Keratinocyte (primary cell): Measurements from ENCODE around the gene RNPC3.

Source experiments
- EZH2 ChIP-seq: IDR thresholded peaks from one replicate; pipeline ENCODE4 v1.6.1; 2012; ENCODE audit warnings: inconsistent platforms, mild to moderate bottlenecking, low read length, moderate library complexity
- TF ChIP-seq, protein P1 (sequence below), 3 experiments: IDR thresholded peaks in 1 of 3; conservative IDR thresholded peaks in 1 of 3; optimal IDR thresholded peaks in 1 of 3; 2 replicates in 2 of 3; 3 replicates in 1 of 3; pipeline versions ENCODE3 to v1.5.1; 2011; ENCODE audit warnings: low read length in 3 of 3, mild to moderate bottlenecking in 3 of 3, moderate library complexity in 2 of 3, control low read depth in 1 of 3, inconsistent platforms in 1 of 3; ENCODE audit not compliant: insufficient read depth in 2 of 3; ENCODE audit errors: extremely low read depth in 1 of 3

DNA sequence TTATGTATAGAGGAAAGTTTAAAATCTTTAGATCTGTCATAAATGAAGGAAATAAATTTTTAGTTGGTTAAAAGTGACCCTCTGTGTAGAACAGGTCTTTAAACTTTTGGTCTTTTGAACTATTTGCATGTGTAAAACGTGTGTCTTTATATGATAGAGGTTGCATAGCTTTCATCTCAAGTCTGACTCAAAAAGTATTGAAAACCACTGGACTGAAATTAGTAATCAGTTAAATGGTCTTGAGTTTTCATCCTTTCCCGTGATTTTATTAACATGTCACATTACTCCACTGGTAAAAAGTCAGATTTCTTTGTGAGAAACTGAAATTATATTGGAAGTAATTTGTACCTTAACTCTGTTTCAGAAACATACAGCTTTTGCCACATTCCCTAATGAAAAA lies 1.8 kb downstream of the RNPC3 start:
- TF ChIP-seq, protein P1, sequence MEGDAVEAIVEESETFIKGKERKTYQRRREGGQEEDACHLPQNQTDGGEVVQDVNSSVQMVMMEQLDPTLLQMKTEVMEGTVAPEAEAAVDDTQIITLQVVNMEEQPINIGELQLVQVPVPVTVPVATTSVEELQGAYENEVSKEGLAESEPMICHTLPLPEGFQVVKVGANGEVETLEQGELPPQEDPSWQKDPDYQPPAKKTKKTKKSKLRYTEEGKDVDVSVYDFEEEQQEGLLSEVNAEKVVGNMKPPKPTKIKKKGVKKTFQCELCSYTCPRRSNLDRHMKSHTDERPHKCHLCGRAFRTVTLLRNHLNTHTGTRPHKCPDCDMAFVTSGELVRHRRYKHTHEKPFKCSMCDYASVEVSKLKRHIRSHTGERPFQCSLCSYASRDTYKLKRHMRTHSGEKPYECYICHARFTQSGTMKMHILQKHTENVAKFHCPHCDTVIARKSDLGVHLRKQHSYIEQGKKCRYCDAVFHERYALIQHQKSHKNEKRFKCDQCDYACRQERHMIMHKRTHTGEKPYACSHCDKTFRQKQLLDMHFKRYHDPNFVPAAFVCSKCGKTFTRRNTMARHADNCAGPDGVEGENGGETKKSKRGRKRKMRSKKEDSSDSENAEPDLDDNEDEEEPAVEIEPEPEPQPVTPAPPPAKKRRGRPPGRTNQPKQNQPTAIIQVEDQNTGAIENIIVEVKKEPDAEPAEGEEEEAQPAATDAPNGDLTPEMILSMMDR (optimal IDR thresholded peaks at IDR 0.05 in 1 of 3, IDR thresholded peaks at IDR 0.05 in 1 of 3, conservative IDR thresholded peaks at IDR 0.05 in 1 of 3; ENCODE audit: extremely low read depth in 1 of 3, insufficient read depth in 2 of 3, low read length in 3 of 3), result no peak
- no peak for TF ChIP-seq EZH2
